GM10248 (cell line): Measurements from ENCODE around the gene COQ7.

Experiments used
- CTCF ChIA-PET: fragments of 300-600 bp; sonication (Branson Sonifier 250); formaldehyde crosslinking; extraction: SDS; loops from one replicate; lab custom pipeline; 2021; ENCODE audit warnings: antibody characterized with exemption; lab: Yijun Ruan, JAX
- POLR2A ChIA-PET: fragments of 350-650 bp; sonication (Branson Sonifier 250); formaldehyde crosslinking; extraction: SDS; loops from one replicate; lab custom pipeline; 2020; ENCODE audit warnings: antibody characterized with exemption; lab: Yijun Ruan, JAX
- DNase-seq: peaks from one replicate; pipeline ENCODE4 v3.0.0; 2012; ENCODE audit errors: extremely low spot score
- TF ChIP-seq, protein P1 (sequence below): IDR thresholded peaks from 2 replicates; pipeline ENCODE4 v1.5.1; 2012; ENCODE audit warnings: mild to moderate bottlenecking, low read depth; ENCODE audit errors: extremely low read depth, missing control alignments, control extremely low read depth

The COQ7 gene

DNA sequence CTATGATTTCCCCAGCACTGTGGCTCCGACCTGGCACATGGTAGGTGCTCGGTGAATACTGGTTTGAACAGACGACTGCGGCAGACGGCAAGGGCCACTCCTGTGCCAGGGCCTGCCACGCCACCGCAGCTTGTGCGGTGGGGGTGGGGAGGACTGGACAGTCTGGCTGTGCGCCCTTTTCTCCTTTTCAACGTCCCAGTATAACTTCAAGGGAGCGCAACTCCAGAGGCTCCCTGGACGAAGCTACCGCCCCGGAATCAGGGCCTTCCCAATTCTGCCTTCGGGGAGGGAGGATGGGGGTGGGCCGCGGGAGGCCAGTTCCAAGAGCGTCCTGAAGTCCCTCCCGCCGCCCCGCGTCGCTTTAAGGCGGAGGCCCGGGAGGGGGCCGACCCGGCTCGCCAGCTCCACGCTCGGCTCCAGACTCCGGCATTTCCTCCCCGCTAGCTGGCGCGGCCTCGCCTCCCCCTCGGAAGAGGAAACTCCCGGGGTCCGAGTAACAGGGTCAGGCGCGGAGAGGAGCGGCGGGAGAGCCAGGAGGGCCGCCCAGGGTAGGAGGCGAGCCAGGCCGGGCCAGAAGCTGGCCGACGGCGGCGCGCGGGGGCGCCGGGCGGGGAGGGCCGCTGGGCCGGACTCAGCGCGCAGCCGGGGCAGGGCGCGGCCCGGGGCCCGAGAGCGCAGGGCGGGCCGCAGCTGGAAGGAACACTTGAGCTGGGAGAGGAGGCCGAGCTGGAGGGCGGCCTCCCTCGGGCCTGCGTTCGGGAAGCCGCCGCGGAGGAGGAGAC is 46.4 kb downstream of the COQ7 start, which contains the start of gene ITPRIPL2:
Gene ITPRIPL2 (plus strand): TSS at position 388 of the 782 bp plus-strand sequence. CDS start 498 bp downstream, outside the sequence.
- ChIA-PET CTCF (interaction anchor here (1.1 to 3.6 kb wide), 3 partner anchors 10 to 66 kb away, joined by 3 to 15 read pairs (median 4); no protein-coding TSS in a partner anchor), POLR2A (interaction anchor here (0.6 to 1.8 kb wide), 3 partner anchors 17 to 773 kb away, joined by 5 to 12 read pairs (median 5); no protein-coding TSS in a partner anchor)
- TF ChIP-seq, protein P1, sequence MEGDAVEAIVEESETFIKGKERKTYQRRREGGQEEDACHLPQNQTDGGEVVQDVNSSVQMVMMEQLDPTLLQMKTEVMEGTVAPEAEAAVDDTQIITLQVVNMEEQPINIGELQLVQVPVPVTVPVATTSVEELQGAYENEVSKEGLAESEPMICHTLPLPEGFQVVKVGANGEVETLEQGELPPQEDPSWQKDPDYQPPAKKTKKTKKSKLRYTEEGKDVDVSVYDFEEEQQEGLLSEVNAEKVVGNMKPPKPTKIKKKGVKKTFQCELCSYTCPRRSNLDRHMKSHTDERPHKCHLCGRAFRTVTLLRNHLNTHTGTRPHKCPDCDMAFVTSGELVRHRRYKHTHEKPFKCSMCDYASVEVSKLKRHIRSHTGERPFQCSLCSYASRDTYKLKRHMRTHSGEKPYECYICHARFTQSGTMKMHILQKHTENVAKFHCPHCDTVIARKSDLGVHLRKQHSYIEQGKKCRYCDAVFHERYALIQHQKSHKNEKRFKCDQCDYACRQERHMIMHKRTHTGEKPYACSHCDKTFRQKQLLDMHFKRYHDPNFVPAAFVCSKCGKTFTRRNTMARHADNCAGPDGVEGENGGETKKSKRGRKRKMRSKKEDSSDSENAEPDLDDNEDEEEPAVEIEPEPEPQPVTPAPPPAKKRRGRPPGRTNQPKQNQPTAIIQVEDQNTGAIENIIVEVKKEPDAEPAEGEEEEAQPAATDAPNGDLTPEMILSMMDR, result no peak
- peak; percentile 66 for DNase-seq

DNA sequence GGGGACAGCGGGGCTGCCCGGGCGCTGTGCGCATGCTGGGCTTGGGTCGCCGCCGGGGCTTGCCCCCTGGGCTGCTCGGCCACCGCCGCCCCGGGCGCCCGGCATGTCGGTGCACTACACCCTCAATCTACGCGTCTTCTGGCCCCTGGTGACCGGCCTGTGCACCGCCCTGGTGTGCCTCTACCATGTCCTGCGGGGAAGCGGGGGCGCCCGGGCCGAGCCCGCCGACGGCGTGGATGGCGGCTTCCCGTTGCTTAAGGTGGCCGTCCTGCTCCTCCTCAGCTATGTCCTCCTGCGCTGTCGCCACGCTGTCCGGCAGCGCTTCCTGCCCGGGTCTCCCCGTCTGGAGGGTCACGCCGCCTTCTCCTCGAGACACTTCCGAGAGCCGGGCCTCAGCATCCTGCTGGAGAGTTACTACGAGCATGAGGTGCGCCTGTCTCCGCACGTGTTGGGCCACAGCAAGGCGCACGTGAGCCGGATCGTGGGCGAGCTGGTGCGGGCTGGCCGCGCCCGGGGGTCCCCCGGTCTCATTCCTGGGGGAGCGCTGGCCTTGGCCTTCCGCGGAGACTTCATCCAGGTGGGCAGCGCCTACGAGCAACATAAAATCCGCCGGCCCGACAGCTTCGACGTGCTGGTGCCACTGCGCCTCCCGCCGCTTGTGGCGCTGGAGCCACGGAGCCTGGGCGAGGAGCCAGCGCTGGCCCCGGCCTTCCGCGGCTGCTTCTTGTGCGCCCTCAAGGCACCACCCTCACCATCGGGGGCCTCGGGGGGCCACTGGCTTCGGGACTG is 47.1 kb downstream of the COQ7 start:
- ChIA-PET CTCF (interaction anchor here (1.5 to 3.6 kb wide), 2 partner anchors 28 to 65 kb away, joined by 4 to 15 read pairs; no protein-coding TSS in a partner anchor), POLR2A (interaction anchor here (1.8 kb wide), 1 partner anchor 16 kb away, joined by 5 read pairs; no protein-coding TSS in a partner anchor)
- DNase-seq, result peak; percentile 53
- TF ChIP-seq, protein P1, result no peak

DNA sequence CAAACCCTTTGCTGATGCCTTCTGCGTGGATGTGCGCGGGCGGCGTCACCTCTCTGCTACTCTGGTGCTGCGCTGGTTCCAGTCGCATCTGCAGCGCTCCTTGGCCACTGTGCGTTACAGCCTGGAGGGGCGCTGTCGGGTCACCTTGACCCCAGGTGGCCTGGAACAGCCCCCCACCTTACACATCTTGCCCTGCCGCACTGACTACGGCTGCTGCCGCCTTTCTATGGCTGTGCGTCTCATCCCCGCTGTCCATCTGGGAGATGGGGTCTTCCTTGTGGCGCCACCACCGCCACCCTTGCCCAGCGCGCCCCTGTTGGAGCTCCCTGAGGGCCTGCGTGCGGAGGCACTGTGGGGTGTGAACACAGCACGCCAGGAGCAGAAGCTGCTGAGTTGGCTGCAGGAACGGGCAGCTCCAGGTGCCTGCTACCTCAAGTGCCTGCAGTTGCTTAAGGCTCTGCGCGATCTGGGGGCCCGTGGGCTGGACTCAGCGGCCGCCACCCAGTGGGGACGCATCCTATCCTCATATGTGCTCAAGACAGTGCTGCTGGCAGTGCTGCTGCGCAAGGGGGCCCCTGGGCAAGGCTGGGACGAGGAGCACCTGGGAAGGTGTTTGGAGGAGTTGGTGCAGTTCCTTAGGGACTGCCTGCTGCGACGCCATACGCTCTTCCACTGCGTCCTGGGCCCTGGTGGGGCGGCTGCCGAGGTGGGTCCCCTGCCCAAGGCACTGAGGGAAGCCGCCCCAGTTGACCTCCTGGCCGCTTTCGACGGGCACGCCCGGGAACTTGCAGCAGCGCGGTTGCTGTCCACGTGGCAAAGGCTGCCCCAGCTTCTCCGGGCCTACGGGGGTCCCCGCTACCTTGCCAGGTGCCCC is 48.0 kb downstream of the COQ7 start:
- ChIA-PET POLR2A (no interaction called here), CTCF (interaction anchor here (0.9 to 3.3 kb wide), 4 partner anchors 10 to 64 kb away, joined by 3 to 14 read pairs (median 4); no protein-coding TSS in a partner anchor)
- DNase-seq, result no peak
- TF ChIP-seq, protein P1, result peak; percentile 6

- ChIA-PET CTCF (interaction anchor here (0.8 to 3.3 kb wide), 10 partner anchors 9 to 439 kb away, joined by 3 to 14 read pairs (median 4); partner anchors contain the start of gene VPS35L), POLR2A (interaction anchor here (0.6 to 1.9 kb wide), 2 partner anchors 11 to 14 kb away, joined by 3 read pairs; no protein-coding TSS in a partner anchor)
- TF ChIP-seq, protein P1, result no peak
- DNase-seq, result no peak
Measured at GRCh38 chr16:19116711-19117449, 49.5 kb downstream of the COQ7 start.

- no peak for DNase-seq
- CTCF ChIA-PET, result interaction anchor here (0.9 to 3.3 kb wide), 4 partner anchors 12 to 253 kb away, joined by 3 to 14 read pairs (median 4); no protein-coding TSS in a partner anchor
- TF ChIP-seq, protein P1, result no peak
- POLR2A ChIA-PET, result interaction anchor here (0.6 to 1.1 kb wide), 2 partner anchors 9 to 12 kb away, joined by 3 to 6 read pairs; no protein-coding TSS in a partner anchor
Measured at GRCh38 chr16:19118938-19119431, 51.6 kb downstream of the COQ7 start.
